A673 (cell line): ENCODE results near the gene CEACAM16.

Experiments
- EZH2 ChIP-seq: fragments of 200-600 bp; sonication (generic); IDR thresholded peaks from 2 replicates; pipeline ENCODE4 v1.6.1; 2017; ENCODE audit warnings: borderline replicate concordance, low read depth, mild to moderate bottlenecking, mixed read lengths, antibody characterized with exemption, low read length; ENCODE audit not compliant: poor library complexity, severe bottlenecking
- TF ChIP-seq, protein P1 (sequence below): fragments of 300-800, 200-600 bp; sonication (generic); conservative IDR thresholded peaks from 2 replicates; pipeline ENCODE4 v1.5.1; 2017; ENCODE audit warnings: low read depth, mild to moderate bottlenecking, antibody characterized with exemption, low read length, moderate library complexity, mixed read lengths

GRCh38 chr19:44741841-44742329 is 42.9 kb downstream of the CEACAM16 start:
- TF ChIP-seq, protein P1, sequence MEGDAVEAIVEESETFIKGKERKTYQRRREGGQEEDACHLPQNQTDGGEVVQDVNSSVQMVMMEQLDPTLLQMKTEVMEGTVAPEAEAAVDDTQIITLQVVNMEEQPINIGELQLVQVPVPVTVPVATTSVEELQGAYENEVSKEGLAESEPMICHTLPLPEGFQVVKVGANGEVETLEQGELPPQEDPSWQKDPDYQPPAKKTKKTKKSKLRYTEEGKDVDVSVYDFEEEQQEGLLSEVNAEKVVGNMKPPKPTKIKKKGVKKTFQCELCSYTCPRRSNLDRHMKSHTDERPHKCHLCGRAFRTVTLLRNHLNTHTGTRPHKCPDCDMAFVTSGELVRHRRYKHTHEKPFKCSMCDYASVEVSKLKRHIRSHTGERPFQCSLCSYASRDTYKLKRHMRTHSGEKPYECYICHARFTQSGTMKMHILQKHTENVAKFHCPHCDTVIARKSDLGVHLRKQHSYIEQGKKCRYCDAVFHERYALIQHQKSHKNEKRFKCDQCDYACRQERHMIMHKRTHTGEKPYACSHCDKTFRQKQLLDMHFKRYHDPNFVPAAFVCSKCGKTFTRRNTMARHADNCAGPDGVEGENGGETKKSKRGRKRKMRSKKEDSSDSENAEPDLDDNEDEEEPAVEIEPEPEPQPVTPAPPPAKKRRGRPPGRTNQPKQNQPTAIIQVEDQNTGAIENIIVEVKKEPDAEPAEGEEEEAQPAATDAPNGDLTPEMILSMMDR: no peak
- TF ChIP-seq EZH2: no peak
